Activated CD4-positive, alpha-beta T cell treated with anti-CD3 and anti-CD28 coated beads for 36 hours (primary cell): Measurements from ENCODE around the gene TAPBPL. TPM values are rescaled to one million over a fixed set of nuclear protein-coding genes. Genes with fewer than 3 reads are reported as not detected.
"Not testable (repeated sequence)": the region's sequence is repeated elsewhere in the genome, so short reads cannot be mapped to it uniquely, and the experiment has no call there.

Source experiments
- ATAC-seq: fragments of 200-7000 bp; cut with Tn5 transposase; one replicate; pipeline ENCODE4 v1.10.0; 2021; ENCODE audit warnings: mild to moderate bottlenecking, moderate library complexity
- CTCF ChIA-PET: fragments of 350-600 bp; sonication (Branson Sonifier 250); formaldehyde crosslinking; loops from one replicate; lab custom pipeline; 2021; ENCODE audit warnings: antibody characterized with exemption; lab: Charles Lee
- POLR2A ChIA-PET: fragments of 350-600 bp; sonication (Branson Sonifier 250); formaldehyde crosslinking; loops from one replicate; lab custom pipeline; 2021; ENCODE audit warnings: antibody characterized with exemption, inconsistent platforms; lab: Charles Lee
- DNase-seq: peaks from one replicate; pipeline ENCODE4 v3.0.0-alpha.2; 2020
- H3K27ac Mint-ChIP-seq: one replicate; pipeline ENCODE4 v1.8.0; 2021; ENCODE audit warnings: mixed read lengths
- H3K27me3 Mint-ChIP-seq: one replicate; pipeline ENCODE4 v1.8.0; 2021; ENCODE audit warnings: mixed read lengths
- H3K36me3 Mint-ChIP-seq: one replicate; pipeline ENCODE4 v1.8.0; 2021; ENCODE audit warnings: low read depth, mixed read lengths
- H3K4me1 Mint-ChIP-seq: one replicate; pipeline ENCODE4 v1.8.0; 2021; ENCODE audit warnings: mixed read lengths
- H3K4me3 Mint-ChIP-seq: one replicate; pipeline ENCODE4 v1.8.0; 2021; ENCODE audit warnings: mild to moderate bottlenecking, moderate library complexity, mixed read lengths
- H3K9me3 Mint-ChIP-seq: one replicate; pipeline ENCODE4 v1.8.0; 2021; ENCODE audit warnings: low read depth, mixed read lengths
- intact Hi-C, 2 experiments: fragments of 100-400 bp; cut with DNase I in 1 of 2; cut with micrococcal nuclease in 1 of 2; formaldehyde crosslinking; loops; one replicate each; pipeline versions ENCODE4 v1.14.2 to v1.15.1; 2022 to 2024; cut with DNase I, micrococcal nuclease
- total RNA-seq, 2 experiments: library from RNA; stranded (reverse); gene quantifications; one replicate each; pipeline ENCODE4 v1.2.3, GENCODE V29; 2021

The TAPBPL gene
- total RNA-seq, 2 experiments from 2014 or later = 27.4 to 40.8 TPM

- peaks cover 86% of the 10 kb centered on the region for H3K4me1 Mint-ChIP-seq
- peak; percentile 67 for DNase-seq
- H3K36me3 Mint-ChIP-seq = peaks cover 92% of the 10 kb centered on the region
- H3K9me3 Mint-ChIP-seq = no peaks in the 10 kb centered on the region
- intact Hi-C loops = loop anchor here (1.0 to 2.0 kb wide), 5 partner anchors 8 to 126 kb away; partner anchors contain the start of gene VAMP1 (in 1 of the 2)
- H3K27ac Mint-ChIP-seq = peak overlapping the region; percentile 100
- peak; percentile 40 for ATAC-seq
- peak overlapping the region; percentile 75 for H3K4me3 Mint-ChIP-seq
- H3K27me3 Mint-ChIP-seq = no peaks in the 10 kb centered on the region
- CTCF ChIA-PET = interaction anchor here (0.9 to 8.6 kb wide), 10 partner anchors 11 to 127 kb away, joined by 3 to 200 read pairs (median 5); partner anchors contain the start of genes CD27 and TAPBPL
- POLR2A ChIA-PET = interaction anchor here (0.6 to 4.1 kb wide), 9 partner anchors 8 to 72 kb away, joined by 3 to 46 read pairs (median 13); partner anchors contain the start of genes CD27, GAPDH, MRPL51 and TAPBPL
Observed at GRCh38 chr12:6462234-6462995, 10.6 kb downstream of the TAPBPL start.

GRCh38 chr12:6463216-6463615, 11.4 kb downstream of the TAPBPL start:
- no peaks in the 10 kb centered on the region for H3K9me3 Mint-ChIP-seq
- ATAC-seq = peak; percentile 14
- ChIA-PET POLR2A (interaction anchor here (1.0 to 1.6 kb wide), 3 partner anchors 18 to 72 kb away, joined by 3 to 5 read pairs (median 5); no protein-coding TSS in a partner anchor), CTCF (interaction anchor here (0.6 to 8.6 kb wide), 14 partner anchors 11 to 203 kb away, joined by 3 to 200 read pairs (median 4); partner anchors contain the start of genes CD27, MRPL51 and TAPBPL)
- H3K36me3 Mint-ChIP-seq = peaks cover 91% of the 10 kb centered on the region
- peak; percentile 52 for DNase-seq
- H3K4me3 Mint-ChIP-seq = peak overlapping the region; percentile 75
- intact Hi-C loops = loop anchor here (2.0 kb wide), 2 partner anchors 70 to 126 kb away; no protein-coding TSS in a partner anchor
- peak overlapping the region; percentile 100 for H3K27ac Mint-ChIP-seq
- H3K4me1 Mint-ChIP-seq = peaks cover 91% of the 10 kb centered on the region
- H3K27me3 Mint-ChIP-seq = no peaks in the 10 kb centered on the region

- no peak for ATAC-seq
- peak overlapping the region; percentile 100 for H3K27ac Mint-ChIP-seq
- ChIA-PET CTCF (interaction anchor here (0.5 to 8.6 kb wide), 16 partner anchors 12 to 190 kb away, joined by 3 to 200 read pairs (median 4); partner anchors contain the start of genes CD27, MRPL51 and TAPBPL), POLR2A (interaction anchor here (1.0 to 1.6 kb wide), 3 partner anchors 19 to 72 kb away, joined by 3 to 5 read pairs (median 5); no protein-coding TSS in a partner anchor)
- H3K4me3 Mint-ChIP-seq = peak overlapping the region; percentile 75
- intact Hi-C loops = loop anchor here (2.0 kb wide), 2 partner anchors 69 to 127 kb away; no protein-coding TSS in a partner anchor
- H3K4me1 Mint-ChIP-seq = peaks cover 91% of the 10 kb centered on the region
- peaks cover 91% of the 10 kb centered on the region for H3K36me3 Mint-ChIP-seq
- peak; percentile 22 for DNase-seq
- no peaks in the 10 kb centered on the region for H3K27me3 Mint-ChIP-seq
- no peaks in the 10 kb centered on the region for H3K9me3 Mint-ChIP-seq
Observed at GRCh38 chr12:6463858-6464257, 12.0 kb downstream of the TAPBPL start.

DNA sequence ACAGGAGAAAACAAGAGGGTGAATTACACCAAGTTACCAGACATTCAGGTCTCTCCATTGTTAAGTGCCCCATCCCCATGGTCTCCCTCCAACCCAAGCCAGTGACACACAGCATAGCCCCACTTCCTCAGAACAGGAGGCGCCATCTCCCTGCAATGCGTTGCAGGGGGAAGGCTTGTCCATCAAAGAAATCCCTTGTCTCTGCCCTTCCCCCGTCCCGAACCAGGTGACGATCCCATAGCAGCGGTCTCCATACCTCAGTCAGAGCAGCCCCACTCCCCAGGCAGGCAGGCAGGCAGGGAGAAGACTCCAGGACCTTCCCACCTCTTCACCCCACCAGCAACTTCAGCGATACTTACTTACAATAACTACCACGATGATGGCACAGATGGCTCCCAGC, 12.7 kb downstream of the TAPBPL start:
- ATAC-seq = no peak

GRCh38 chr12:6465467-6466183, 13.8 kb downstream of the TAPBPL start:
- no peak for ATAC-seq
- Mint-ChIP-seq H3K4me3 (no peak overlapping the region), H3K36me3 (peaks cover 86% of the 10 kb centered on the region), H3K9me3 (no peaks in the 10 kb centered on the region), H3K27me3 (no peaks in the 10 kb centered on the region), H3K27ac (peak overlapping the region; percentile 82), H3K4me1 (peaks cover 84% of the 10 kb centered on the region)
- intact Hi-C loops = loop anchor here (1.0 kb wide), 1 partner anchor 42 kb away; no protein-coding TSS in a partner anchor
- ChIA-PET CTCF (interaction anchor here (0.7 to 8.6 kb wide), 35 partner anchors 9 to 187 kb away, joined by 3 to 200 read pairs (median 5); partner anchors contain the start of genes CD27, LTBR, MRPL51 and TAPBPL), POLR2A (interaction anchor here (0.6 to 1.3 kb wide), 4 partner anchors 21 to 72 kb away, joined by 3 to 4 read pairs (median 3); partner anchors contain the start of gene CD27)
- DNase-seq = peak; percentile 55

More for the DNA sequence above, 12.7 kb downstream of the TAPBPL start:
- H3K27me3 Mint-ChIP-seq = no peaks in the 10 kb centered on the region
- H3K27ac Mint-ChIP-seq = peak overlapping the region; percentile 100
- peak; percentile 12 for DNase-seq
- POLR2A ChIA-PET = interaction anchor here (0.6 to 1.6 kb wide), 3 partner anchors 19 to 141 kb away, joined by 3 to 5 read pairs (median 3); no protein-coding TSS in a partner anchor
- H3K4me1 Mint-ChIP-seq = peaks cover 91% of the 10 kb centered on the region
- intact Hi-C loops = no loop called here
- CTCF ChIA-PET = interaction anchor here (0.7 to 8.6 kb wide), 17 partner anchors 8 to 121 kb away, joined by 3 to 200 read pairs (median 8); partner anchors contain the start of genes CD27, MRPL51 and TAPBPL
- peaks cover 92% of the 10 kb centered on the region for H3K36me3 Mint-ChIP-seq
- H3K4me3 Mint-ChIP-seq = peak overlapping the region; percentile 75
- H3K9me3 Mint-ChIP-seq = no peaks in the 10 kb centered on the region

DNA sequence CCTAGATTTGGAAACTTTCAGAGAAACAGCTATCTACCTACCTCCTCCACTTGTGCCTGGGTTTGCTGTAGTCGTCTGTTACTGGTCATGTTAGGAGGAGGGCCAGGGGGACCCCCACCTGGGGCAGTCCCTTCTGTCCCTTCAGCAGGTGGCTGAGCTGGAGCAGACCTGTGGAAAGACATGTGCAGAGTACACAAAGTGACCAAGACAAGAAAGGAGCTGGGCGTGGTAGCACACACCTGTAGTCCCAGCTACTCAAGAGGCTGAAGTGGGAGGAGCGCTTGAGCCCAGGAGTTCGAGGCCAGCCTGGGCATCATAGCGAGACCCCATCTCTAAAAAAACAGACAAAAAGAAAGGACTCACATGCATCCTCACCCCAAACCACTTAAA, 14.3 kb downstream of the TAPBPL start:
- no peaks in the 10 kb centered on the region for H3K9me3 Mint-ChIP-seq
- H3K27me3 Mint-ChIP-seq = no peaks in the 10 kb centered on the region
- ChIA-PET POLR2A (interaction anchor here (0.6 to 1.3 kb wide), 4 partner anchors 22 to 71 kb away, joined by 3 to 6 read pairs (median 4); partner anchors contain the start of gene CD27), CTCF (interaction anchor here (0.7 to 8.6 kb wide), 27 partner anchors 9 to 187 kb away, joined by 3 to 200 read pairs (median 6); partner anchors contain the start of genes CD27, LTBR, MRPL51 and TAPBPL)
- peaks cover 81% of the 10 kb centered on the region for H3K4me1 Mint-ChIP-seq
- DNase-seq (peak; percentile 10), ATAC-seq (no peak)
- peak overlapping the region; percentile 26 for H3K4me3 Mint-ChIP-seq
- peaks cover 81% of the 10 kb centered on the region for H3K36me3 Mint-ChIP-seq
- H3K27ac Mint-ChIP-seq = peak overlapping the region; percentile 82
- intact Hi-C loops = no loop called here

- Mint-ChIP-seq H3K27ac (peak overlapping the region; percentile 82), H3K4me1 (peaks cover 82% of the 10 kb centered on the region), H3K36me3 (peaks cover 76% of the 10 kb centered on the region), H3K4me3 (peak overlapping the region; percentile 36)
- ChIA-PET POLR2A (interaction anchor here (0.7 kb wide), 1 partner anchor 24 kb away, joined by 6 read pairs; no protein-coding TSS in a partner anchor), CTCF (interaction anchor here (0.9 to 8.6 kb wide), 6 partner anchors 15 to 49 kb away, joined by 4 to 200 read pairs (median 14); partner anchors contain the start of genes CD27 and TAPBPL)
- intact Hi-C loops, H3K9me3 Mint-ChIP-seq, ATAC-seq, H3K27me3 Mint-ChIP-seq: not testable (repeated sequence)
- peak; percentile 8 for DNase-seq
Observed at GRCh38 chr12:6466751-6467150, 14.9 kb downstream of the TAPBPL start.

GRCh38 chr12:6467571-6468282, 15.9 kb downstream of the TAPBPL start:
- Mint-ChIP-seq H3K4me1 (peaks cover 78% of the 10 kb centered on the region), H3K4me3 (peak overlapping the region; percentile 91), H3K27ac (peak overlapping the region; percentile 82), H3K36me3 (peaks cover 66% of the 10 kb centered on the region)
- DNase-seq, intact Hi-C loops, H3K9me3 Mint-ChIP-seq, H3K27me3 Mint-ChIP-seq, ATAC-seq: not testable (repeated sequence)
- POLR2A ChIA-PET = interaction anchor here (1.0 kb wide), 1 partner anchor 42 kb away, joined by 4 read pairs; no protein-coding TSS in a partner anchor
- CTCF ChIA-PET = interaction anchor here (0.6 to 5.4 kb wide), 2 partner anchors 24 to 43 kb away, joined by 4 to 48 read pairs; no protein-coding TSS in a partner anchor

GRCh38 chr12:6468283-6468575, 16.4 kb downstream of the TAPBPL start:
- Mint-ChIP-seq H3K27ac (peak overlapping the region; percentile 82), H3K27me3 (no peaks in the 10 kb centered on the region), H3K9me3 (no peaks in the 10 kb centered on the region), H3K4me1 (peaks cover 73% of the 10 kb centered on the region), H3K4me3 (peak overlapping the region; percentile 91), H3K36me3 (peaks cover 61% of the 10 kb centered on the region)
- no peak for DNase-seq
- ATAC-seq = no peak
- ChIA-PET CTCF (interaction anchor here (0.6 to 5.4 kb wide), 3 partner anchors 25 to 70 kb away, joined by 4 to 48 read pairs (median 4); no protein-coding TSS in a partner anchor), POLR2A (interaction anchor here (1.0 to 4.4 kb wide), 3 partner anchors 43 to 71 kb away, joined by 3 to 45 read pairs (median 4); partner anchors contain the start of gene GAPDH)
- intact Hi-C loops = no loop called here
